SW480 (cell line): ENCODE results near the gene MRPL55.
"Not testable (repeated sequence)": the region's sequence is repeated elsewhere in the genome, so short reads cannot be mapped to it uniquely, and the experiment has no call there.

Experiments
- DNase-seq: peaks from one replicate; pipeline ENCODE4 v3.0.0-alpha.2; 2016; ENCODE audit warnings: low spot score

The MRPL55 gene

GRCh38 chr1:228120857-228121489 lies 11.9 kb upstream of the MRPL55 start:
- DNase-seq, result no peak

GRCh38 chr1:228120351-228120750 lies 11.3 kb upstream of the MRPL55 start:
- no peak for DNase-seq

GRCh38 chr1:228118040-228118439 lies 8.9 kb upstream of the MRPL55 start:
- no peak for DNase-seq

DNA sequence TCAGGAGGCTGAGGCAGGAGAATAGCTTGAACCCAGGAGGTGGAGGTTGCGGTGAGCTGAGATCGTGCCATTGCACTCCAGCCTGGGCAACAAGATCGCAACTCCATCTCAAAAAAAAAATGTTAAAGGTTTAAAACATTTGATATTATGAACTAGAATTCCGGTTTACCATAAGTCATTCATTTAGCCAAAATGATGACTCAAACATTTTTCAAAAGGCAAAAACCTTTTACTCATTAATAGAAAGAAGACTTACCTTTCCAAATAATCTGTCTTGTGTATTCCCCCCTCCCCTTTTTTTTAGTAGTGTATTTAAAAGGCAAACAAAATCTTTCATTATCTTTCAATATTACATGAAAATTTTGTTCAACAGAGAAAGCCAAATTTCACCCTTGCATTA lies 8.2 kb upstream of the MRPL55 start:
- DNase-seq, result no peak

- no peak for DNase-seq
Measured at GRCh38 chr1:228114827-228115226, 5.7 kb upstream of the MRPL55 start.

DNA sequence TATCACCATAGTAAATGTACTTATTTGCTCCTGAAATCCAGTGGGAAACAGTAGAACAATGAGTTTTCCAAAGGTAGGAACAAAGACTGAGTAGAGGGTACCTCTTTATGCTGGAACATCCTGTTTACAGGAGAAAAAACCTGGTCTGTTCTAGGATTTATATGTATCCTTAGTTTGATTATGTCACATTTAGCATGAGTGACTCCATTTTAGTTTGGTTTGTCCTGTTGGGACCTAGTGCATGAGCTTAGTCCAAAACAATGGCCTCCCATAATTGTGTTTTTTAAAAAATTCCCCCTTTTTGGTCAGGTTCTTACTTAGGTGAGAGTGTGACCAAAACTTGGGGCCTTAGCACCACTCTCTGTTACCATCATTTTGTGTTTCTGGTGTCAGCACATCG lies 3.5 kb upstream of the MRPL55 start:
- DNase-seq, result no peak

DNA sequence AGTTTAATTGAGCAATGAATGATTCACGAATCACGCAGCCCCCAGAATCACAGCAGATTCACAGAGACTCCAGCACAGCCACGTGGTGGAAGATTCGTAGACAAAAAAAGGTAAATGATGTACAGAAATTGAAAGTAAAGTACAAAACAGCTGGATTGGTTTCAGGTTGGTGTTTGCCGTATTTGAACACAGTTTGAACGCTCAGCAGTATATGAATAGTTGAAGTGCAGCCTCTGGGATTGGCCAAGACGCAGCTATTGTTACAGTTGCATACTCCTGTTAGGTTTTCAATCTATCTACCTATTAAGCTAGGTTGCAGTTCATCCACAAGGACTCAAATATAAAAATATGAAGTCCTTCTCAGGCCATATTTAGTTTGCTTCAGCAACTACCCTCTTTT lies 3.1 kb upstream of the MRPL55 start:
- no peak for DNase-seq

- DNase-seq, result not testable (repeated sequence)
Measured at GRCh38 chr1:228111315-228111714, 2.2 kb upstream of the MRPL55 start.

DNA sequence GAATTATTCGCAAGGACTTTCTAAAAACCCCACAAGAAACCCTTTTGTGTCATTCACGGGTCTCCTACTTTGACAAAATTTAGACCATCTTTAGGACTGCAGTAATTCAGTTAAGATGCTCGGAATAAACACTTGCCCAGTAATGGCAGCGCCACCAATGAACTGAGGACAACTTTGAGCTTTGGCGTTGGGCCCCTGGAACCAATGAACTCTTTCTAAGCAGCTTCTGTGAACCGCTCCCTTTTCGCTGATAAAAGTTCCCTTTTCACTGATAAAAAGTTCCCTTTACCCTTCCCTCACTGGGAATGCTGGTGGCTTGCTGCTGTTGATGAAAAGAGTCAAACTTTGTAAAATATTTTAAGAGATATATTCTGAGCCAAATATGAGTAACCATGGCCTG lies 1.5 kb upstream of the MRPL55 start:
- DNase-seq, result no peak

GRCh38 chr1:228109962-228110488 lies 926 bp upstream of the MRPL55 start:
- no peak for DNase-seq

GRCh38 chr1:228108742-228109072 lies 392 bp downstream of the MRPL55 start:
- DNase-seq, result no peak

DNA sequence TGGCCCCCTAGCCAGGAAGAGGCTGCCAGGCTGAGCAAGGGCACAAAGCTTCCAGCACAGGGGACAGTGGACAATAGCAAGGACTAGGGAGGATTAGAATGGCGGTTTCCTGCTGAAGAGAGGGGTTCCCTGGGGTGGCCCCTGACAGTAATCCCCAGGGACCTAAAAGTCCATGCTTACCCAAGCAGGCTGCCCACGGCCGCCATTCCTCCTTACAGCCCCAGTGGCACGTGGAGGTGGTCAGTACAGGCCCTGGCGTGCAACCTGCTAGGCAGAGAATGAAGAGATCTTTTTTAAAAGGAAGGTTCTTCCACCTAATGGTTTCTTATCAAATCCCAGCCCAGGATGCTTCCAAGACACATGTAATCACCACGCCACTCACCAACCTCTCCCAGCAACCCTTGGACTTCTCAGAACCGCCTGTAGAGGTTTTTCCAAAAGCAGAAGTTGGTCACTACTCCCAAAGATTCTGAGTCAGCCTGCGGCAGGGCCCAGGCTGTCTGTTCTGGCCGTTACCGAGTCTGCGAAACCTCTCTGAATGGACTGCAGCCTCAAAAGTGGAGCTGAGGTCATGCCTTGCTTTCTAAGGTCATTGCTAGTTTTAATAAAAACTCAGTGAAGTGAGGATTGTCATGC lies 926 bp downstream of the MRPL55 start:
- DNase-seq, result no peak

DNA sequence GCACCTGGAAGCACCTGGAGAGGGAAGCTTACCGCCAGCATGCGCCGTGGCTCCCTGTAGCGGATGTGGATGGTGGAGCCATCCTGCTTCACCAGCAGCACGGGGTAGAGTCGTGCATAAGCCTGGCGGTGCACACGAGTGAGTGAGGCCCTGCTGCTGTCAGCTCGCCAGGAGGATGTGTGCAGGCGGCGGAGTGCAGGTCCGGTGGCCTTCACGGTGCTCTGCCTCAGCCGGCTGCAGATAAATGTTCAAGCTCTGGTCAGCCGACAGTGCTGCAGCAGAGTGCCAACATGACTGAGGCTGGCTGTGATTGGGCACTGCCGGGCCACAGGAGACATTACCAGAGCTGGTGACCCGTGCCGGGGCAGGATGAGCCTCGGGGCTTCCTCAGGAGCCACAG lies 1.5 kb downstream of the MRPL55 start:
- DNase-seq, result no peak

GRCh38 chr1:228106800-228107054 lies 2.4 kb downstream of the MRPL55 start:
- DNase-seq, result no peak

GRCh38 chr1:228105996-228106799 lies 2.9 kb downstream of the MRPL55 start:
- no peak for DNase-seq

DNA sequence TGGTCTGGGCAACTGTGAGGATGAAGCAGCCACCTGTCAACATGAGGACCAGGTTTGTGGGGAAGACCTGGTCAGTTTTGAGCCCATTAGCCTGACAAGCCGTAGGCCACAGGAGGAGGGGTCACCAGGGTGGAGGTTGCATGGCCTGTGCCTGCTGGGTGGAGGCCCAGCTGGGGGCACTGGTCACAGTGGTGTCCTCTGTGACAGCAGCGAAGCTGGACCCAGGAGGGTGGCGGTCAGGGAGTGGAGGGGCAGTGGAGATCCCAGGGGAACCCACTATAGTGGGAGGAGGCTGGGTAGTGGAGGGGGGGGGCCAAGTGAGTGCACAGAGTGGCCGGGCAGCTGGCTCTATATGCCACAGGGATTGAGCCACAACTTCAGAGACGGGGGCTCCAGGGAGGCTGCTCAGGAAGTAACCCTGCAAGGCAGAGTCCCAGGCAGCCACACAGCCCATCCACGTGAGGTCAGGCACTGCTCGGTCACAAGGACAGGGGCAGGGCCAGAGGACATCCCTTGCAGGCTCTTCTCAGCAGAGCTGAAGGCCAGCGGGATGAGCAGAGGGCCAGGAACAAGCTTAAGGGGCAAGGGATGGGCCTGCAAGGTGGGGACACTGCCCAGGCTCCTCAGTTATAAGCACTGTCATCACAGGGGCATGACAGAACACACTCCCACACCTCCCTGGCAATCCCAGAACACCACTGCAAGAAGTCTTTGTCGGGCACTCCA lies 3.7 kb downstream of the MRPL55 start:
- DNase-seq, result no peak

GRCh38 chr1:228104526-228105269 lies 4.4 kb downstream of the MRPL55 start:
- DNase-seq, result no peak

DNA sequence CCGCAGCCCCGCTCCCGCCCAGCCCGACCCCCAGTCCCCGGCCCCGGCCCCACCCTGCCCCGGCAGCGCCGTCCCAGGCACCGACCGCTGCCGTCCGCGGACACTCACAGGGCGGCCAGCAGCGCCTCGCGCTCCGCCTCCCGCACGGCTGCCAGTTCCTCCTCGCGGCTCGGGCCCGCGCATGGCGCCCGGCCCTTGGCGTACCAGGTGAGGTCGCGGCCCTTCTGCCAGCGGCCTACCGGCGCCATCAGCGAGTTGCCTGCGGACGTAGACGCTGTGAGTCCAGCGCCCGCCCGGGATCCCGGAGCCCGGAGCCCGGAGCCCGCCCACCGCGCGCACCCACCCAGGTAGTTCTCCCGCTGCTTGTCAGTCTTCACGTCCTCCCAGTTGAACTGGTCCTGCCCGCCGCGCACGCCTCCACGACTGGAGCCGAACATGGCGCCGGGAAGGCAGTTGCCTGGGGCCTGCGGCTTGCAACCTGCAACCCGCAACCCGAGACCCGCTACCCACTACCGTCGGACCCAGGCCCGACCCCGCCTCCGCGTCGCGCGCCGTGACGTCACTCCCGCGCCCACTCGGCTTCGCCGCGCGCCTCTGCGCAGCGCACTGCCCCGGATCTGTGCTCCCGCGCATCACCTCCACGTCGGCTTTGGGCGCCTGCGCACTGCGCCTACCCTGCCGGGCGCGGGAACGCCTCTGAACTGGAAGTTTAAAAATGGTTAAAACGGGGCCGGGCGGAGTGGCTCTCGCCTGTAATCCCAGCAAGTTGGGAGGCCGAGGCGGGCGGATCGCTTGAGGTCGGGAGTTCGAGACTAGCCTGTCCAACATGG lies 6.1 kb downstream of the MRPL55 start, which contains the start of gene C1orf35:
Gene C1orf35 (minus strand): TSS at position 535 of the 830 bp plus-strand sequence. CDS start 98 bp downstream, at position 437.
- peak; percentile 87 for DNase-seq

GRCh38 chr1:228101994-228102790 lies 6.9 kb downstream of the MRPL55 start:
- peak; percentile 52 for DNase-seq

DNA sequence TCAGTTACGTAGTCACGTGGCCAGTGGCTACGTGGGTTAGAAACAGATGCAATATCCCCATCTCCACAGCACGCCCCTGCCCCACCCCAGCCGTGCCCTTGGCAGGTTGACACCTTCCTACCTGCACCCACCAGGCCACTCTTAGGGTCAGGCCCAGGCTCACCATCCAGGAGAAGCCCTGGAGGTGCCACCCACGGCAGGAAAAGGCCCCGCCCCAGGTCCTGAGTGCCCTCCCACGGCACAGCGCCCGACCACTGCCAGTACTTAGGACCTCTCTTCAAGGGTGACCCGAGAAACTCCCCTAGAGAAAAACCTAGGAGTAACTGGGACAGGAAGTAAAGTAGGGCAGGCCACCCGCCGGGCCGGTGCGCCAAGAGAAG lies 7.5 kb downstream of the MRPL55 start:
- no peak for DNase-seq
